ENCODE measurements around the gene FAM131C.

DNA sequence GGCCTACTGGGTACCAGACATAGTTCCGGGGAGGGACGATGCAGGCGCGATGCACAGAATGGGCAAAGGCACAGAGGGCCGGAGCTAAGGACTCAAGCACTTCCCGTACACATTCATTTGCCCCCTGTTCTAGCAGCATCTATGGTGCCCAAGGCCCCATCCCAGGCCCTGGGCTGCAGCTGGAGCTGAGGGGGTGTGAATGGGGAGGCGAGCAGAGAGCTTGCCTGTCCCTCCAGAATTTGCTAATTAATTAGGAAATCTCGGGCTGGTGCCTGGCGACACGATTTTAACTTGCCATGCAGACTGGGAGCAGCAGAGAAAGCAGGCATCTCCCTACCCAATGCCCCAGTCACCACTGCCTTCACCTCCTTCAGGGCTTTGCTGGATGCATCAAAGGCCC lies 46.5 kb upstream of the FAM131C start:
- no peak for TF ChIP-seq REST (IDR thresholded peaks at IDR 0.05; ENCODE audit: borderline replicate concordance)
- no peak for TF ChIP-seq POLR2AphosphoS5 (IDR thresholded peaks at IDR 0.05)

Measured in neural cell (in vitro differentiated cells).